ENCODE results near the gene EDA.

Gene EDA

GRCh38 chrX:69759921-69760625 lies 144.2 kb downstream of the EDA start:
- in situ Hi-C loops (cut with MboI; ENCODE audit: low sequenced_read_pairs, unreplicated experiment) = no loop called here
- TF ChIP-seq CTCF (IDR thresholded peaks at IDR 0.05; ENCODE audit: borderline replicate concordance, control extremely low read depth, extremely low read depth, insufficient read depth, missing control alignments) = no peak

GRCh38 chrX:69761633-69762032 lies 145.7 kb downstream of the EDA start:
- in situ Hi-C loops (cut with MboI; ENCODE audit: low sequenced_read_pairs, unreplicated experiment) = no loop called here
- no peak for TF ChIP-seq CTCF (IDR thresholded peaks at IDR 0.05; ENCODE audit: borderline replicate concordance, control extremely low read depth, extremely low read depth, insufficient read depth, missing control alignments)
- no peak for DNase-seq (ENCODE audit: low spot score)

More at GRCh38 chrX:69759921-69760625, 144.2 kb downstream of the EDA start:
- no peak for DNase-seq (ENCODE audit: low spot score)

- no peak for TF ChIP-seq CTCF (IDR thresholded peaks at IDR 0.05; ENCODE audit: borderline replicate concordance, control extremely low read depth, extremely low read depth, insufficient read depth, missing control alignments)
- DNase-seq (ENCODE audit: low spot score) = no peak
- in situ Hi-C loops (cut with MboI; ENCODE audit: low sequenced_read_pairs, unreplicated experiment) = no loop called here
These were observed 146.4 kb downstream of the EDA start for GRCh38 chrX:69762340-69762739.

GRCh38 chrX:69793260-69793935 lies 177.5 kb downstream of the EDA start:
- in situ Hi-C loops (cut with MboI; ENCODE audit: low sequenced_read_pairs, unreplicated experiment) = no loop called here
- DNase-seq (ENCODE audit: low spot score) = no peak
- no peak for TF ChIP-seq CTCF (IDR thresholded peaks at IDR 0.05; ENCODE audit: borderline replicate concordance, control extremely low read depth, extremely low read depth, insufficient read depth, missing control alignments)

GRCh38 chrX:69795702-69796101 lies 179.8 kb downstream of the EDA start:
- no peak for TF ChIP-seq CTCF (IDR thresholded peaks at IDR 0.05; ENCODE audit: borderline replicate concordance, control extremely low read depth, extremely low read depth, insufficient read depth, missing control alignments)
- DNase-seq (ENCODE audit: low spot score) = no peak
- in situ Hi-C loops (cut with MboI; ENCODE audit: low sequenced_read_pairs, unreplicated experiment) = no loop called here

GRCh38 chrX:69807400-69807799 lies 191.5 kb downstream of the EDA start:
- DNase-seq (ENCODE audit: low spot score) = no peak
- TF ChIP-seq CTCF (IDR thresholded peaks at IDR 0.05; ENCODE audit: borderline replicate concordance, control extremely low read depth, extremely low read depth, insufficient read depth, missing control alignments) = no peak
- in situ Hi-C loops (cut with MboI; ENCODE audit: low sequenced_read_pairs, unreplicated experiment) = no loop called here

All from GM13976 (cell line).